ENCODE data around the gene ZNF133.
A peak's percentile ranks its signal among the peaks of the same experiment; 100 is the strongest.
"Not testable (repeated sequence)": the region's sequence is repeated elsewhere in the genome, so short reads cannot be mapped to it uniquely, and the experiment has no call there.

The ZNF133 gene

DNA sequence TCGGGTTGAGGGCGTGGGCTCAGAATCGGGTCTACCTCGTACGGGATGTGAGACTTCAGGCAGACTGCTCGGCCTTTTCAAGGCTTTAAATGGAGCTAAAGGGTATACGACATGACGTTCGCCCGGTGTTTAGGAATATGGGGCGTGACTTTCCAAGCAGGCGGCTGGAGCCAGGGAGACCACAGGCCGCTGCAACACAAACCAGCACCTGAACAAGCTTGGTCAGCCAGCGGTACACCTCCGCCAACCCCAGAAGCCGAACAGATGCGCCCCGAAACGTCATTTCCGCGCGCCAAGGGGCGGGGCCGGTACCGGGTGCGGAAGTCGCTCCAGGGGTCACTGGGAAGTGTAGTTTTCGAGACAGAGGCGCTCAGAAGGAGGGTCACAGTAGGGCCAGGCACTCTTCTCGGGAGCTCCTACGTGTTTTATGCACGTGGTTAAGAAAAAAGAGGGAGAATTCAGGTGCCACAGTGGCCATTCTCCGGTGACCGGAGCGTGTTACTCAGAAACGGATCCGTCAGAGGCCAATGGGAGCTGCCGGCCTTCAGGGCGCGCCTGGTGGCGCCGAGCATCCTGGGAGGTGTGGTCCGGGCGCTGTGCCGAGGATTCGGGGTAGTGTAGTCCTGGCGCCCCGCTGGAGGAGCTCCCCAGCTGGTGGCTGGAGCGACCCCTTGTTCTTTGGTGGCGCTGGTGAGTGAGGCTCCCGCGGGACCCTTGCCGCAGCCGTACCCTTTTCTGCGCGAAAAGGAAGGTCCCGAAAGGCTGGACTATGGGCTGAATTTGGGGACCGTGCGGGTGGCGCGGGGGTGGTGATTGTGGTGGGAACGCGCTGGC lies at the start of gene ZNF133:
ZNF133 (plus strand) TSS at position 613 of the 834 bp plus-strand sequence. CDS start 17,160 bp downstream, outside the sequence.
- peak; percentile 90 to 94 for DNase-seq

DNA sequence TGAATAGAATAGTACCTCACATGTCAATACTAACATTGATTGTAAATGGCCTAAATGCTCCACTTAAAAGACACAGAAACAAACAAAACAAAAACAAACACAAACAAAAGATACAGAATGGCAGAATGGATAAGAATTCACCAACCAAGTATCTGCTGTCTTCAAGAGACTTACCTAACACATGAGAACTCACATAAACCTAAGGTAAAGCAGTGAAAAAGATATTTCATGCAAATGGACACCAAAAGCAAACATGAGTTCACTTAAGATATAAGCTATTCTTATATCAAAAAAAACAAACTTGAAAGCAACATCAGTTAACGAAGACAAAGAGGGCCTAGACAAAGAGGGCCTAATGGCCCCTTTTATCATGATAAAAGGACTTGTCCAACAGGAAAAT lies 47.3 kb upstream of the ZNF133 start:
- DNase-seq: no peak

DNA sequence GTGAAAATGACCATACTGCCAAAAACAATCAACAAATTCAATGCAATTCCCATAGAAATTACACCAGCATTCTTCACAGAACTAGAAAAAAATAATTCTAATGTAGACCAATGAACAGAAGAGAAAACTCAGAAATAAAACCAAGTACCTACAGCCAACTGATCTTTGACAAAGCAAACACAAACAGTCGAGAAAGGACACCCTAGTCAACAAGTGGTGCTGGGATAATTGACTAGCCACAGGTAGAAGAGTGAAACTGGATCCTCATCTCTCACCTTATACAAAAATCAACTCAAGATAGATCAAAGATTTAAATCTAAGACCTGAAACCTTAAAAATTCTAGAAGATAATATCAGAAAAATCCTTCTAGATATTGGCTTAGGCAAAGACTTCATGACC lies 44.5 kb upstream of the ZNF133 start:
- no peak for DNase-seq

DNA sequence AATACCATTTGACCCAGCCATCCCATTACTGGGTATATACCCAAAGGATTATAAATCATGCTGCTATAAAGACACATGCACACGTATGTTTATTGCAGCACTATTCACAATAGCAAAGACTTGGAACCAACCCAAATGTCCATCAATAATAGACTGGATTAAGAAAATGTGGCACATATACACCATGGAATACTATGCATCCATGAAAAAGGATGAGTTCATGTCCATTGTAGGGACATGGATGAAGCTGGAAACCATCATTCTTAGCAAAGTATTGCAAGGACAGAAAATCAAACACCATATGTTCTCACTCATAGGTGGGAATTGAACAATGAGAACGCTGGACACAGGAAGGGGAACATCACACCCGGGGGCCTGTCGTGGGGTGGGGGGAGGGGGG lies 39.8 kb upstream of the ZNF133 start:
- DNase-seq: not testable (repeated sequence)

DNA sequence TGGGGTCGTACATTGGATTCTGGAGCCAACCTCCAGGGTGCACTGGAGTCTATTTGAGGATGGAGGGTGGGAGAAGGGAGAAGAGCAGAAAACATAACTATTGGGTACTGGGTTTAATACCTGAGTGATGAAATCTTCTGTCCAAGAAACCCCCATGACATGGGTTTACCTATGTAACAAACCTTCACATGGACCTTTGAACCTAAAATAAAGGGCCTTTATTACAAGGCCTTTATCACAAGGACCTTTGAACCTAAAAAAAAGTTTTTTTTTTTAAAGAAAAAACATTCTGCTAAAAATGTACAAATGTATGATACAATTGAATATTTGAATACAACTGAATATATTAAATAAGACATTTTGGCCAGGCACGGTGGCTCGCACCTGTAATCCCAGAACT lies 38.1 kb upstream of the ZNF133 start:
- no peak for DNase-seq

DNA sequence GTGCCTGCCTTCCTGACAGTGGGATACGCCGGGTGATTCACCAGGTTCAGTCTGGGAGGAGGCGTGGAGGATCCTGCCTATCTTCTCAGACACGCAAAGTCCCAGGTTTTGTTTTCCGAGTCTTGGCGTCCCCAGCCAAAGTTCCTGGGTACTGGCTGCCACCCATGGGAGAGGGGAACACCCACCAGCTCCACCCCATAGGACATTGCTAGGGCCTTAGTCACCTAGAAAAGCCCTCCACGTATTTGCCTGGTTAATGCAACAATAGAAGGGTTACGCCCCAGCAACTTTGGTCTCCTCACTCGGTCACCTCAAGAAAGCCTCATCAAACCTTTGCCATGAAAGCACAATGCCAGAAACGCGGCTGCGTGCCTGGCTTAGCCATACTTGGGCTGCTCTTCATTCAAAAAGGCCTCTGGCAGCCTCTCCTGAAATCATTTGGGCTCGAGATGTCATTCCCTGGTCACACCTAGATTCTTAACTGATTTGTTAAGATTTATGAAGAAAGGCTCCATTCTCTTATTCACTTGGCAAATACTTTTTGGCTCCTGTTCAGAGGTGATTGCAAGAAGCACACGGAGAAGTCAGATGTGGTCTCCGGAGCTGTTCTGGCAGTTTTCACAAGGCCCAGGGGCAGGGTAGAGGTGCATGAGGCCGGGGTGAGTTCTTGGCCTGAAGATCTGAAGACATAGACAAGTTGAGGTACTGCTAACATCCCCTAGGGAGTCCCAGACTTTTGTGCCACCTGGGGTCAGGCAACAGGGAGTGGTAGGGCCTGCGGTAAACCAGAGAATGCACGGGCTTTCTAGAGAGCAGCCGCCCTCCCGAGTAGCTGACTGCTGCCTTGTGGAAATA lies 35.5 kb upstream of the ZNF133 start:
- DNase-seq: no peak

DNA sequence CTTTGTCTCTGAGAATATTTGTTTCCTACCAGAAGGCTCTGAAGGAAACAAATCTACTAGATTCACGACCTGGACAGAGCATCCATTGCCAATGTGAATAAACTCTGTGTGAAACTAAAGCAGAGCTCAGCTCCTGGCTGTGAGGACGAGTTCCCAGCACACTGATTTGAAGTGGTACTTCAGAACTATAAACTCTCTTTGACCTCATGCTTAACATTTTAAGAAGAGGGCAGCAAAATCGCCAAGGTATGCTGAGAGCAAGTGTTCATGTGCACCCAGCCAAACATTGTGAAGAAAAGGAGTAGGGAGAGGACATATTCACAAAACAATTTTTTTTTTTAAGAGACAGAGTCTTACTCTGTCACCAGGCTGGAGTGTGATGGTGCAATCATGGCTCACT lies 33.7 kb upstream of the ZNF133 start:
- no peak for DNase-seq

DNA sequence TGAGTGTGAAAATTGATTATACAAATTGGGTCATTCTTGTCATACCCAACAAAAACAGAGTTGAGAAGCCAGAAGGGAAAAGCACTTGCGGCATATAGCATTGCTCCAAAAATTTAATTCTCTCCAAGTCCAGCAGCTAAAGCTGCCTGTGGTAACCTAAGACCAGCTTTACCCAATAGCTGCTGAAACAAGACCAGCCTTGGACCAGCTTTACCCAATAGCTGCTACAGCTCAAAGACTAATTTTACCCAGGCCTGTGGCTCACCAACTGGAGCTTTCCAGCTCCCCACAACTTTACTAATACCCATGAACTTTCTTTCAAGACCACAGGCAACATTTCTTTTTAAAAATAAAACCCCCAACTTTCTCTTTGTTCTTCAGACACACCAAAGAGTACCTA lies 32.8 kb upstream of the ZNF133 start:
- no peak for DNase-seq

DNA sequence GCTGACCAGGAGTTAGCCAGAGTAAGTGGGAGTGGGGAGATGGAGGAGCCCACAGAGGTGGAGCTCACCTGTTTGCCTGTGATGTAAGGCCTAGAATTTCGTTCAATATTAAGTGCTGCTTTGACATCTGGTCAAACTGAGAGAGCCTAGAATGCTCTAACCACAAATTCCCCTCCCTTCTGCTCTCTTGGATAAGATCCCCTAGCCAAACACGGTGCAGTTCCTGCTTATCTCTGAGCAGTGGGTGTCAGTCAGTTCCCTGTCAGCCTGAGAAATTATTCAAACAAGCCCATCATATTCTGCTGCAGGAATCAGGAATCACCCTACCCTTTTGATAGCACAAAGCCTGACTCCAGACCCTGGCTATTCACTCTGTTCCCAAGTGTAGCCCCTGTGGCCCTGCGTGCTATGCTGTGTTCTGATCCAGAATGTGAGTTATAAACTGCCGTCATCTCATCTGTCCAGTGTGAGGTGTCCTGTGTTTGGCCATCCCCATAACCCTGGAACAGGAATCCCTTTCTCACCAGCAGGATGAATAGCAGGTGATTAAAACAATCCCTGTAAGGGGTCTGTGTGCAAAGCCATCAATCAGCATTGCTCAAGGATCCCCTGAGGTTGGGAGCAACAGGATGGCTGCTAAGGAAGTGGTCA lies 31.8 kb upstream of the ZNF133 start:
- DNase-seq: no peak

DNA sequence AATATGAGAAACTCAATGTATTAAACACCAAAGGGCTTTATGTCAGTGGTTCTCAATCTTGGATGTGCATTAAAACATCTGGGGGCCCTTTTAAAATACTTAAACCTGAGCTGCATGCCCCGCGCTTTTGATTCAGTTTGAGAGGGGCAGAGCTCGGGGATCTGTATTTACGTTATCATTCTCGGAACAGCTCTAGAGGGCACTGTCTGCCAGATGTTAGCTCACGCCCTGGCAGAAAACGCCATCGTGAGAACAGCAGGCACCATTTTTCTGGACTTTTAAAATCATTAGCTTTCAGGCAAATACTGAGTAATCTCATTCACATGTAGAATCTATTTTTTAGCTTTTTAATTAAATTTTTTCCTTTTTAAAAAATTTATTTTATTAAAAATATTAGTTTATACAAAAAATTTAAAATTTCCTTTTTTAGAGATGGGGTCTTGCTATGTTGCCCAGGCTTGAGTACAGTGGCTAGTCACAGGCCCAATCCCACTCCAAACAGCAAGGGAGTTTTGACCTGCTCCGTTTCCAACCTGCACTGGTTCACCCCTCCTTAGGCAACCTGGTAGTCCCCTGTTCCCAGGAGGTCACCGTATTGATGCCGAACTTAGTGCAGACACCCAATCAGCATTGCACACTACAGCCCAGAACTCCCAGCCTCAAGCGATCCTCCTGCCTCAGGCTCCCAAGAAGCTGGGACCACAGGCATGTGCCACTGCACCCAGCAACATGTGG lies 30.0 kb upstream of the ZNF133 start:
- DNase-seq: no peak

DNA sequence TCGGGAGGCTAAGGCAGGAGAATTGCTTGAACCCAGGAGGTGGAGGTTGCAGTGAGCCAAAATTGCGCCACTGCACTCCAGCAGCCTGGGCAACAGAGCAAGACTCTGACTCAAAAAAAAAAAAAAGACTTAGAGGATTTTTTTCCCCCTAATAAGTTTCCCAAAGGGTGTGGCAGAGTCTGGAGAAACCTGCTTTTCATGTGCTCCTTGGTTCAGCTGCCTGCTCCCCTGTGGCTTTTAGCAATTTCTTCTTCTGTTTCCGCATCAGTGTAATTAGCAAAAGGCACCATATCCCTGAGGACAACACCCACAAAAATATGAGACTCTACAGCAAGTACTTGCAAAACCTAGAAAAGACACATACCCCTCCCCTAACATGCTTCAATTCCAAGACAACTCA lies 28.6 kb upstream of the ZNF133 start:
- no peak for DNase-seq

DNA sequence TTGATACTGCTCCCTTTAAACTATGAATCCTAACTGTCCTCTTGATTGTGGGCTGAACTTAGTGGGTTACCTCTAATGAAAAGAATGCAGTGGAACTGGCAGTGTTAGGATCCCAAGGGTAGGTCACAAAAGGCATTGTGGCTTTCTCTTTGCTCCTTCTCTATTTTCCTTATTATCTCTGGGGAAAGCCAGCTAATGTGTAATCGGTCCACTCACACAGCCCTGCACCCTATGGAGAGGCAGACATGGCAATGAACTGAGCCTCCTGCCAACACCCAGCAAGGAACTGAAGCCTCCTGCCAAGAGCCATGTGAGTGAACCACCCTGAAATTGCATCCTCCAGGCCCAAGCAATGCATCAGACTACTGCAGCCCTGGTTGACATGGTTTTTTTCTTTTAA lies 24.6 kb upstream of the ZNF133 start:
- DNase-seq: no peak

DNA sequence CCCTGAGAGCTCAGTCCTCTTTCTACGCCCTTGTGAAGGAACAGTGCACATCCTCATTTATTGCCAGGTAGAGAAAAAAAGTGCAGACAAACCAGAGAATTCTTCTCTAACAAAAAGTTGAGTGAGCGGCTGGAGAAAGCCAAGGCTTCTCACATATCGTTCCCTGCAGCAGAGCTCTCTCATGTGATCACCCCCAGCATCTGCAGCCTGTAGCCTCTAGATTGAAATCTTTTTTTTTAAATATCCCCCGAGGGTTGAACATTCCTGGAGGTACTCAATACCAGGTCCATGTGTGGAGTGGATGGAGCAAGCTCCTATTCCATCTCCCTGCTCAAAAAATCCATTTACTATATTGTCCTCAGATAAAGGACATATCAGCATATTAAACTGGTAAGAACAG lies 22.9 kb upstream of the ZNF133 start:
- no peak for DNase-seq

DNA sequence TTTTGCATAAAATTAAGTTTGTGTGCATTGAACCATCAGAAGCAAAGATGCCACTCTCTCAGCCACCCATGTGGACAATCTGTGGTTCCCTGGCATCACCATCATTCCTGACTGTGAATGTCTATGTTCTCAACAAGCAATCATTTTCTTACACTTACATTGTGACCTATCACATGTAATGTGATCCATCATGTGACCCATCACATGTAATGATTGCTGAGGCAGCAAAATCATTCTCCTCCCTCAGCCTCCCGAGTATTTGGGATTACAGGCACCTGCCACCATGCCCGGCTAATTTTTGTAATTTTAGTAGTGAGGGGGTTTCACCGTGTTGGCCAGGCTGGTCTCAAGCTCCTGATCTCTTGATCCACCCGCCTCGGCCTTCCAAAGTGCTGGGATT lies 22.0 kb upstream of the ZNF133 start:
- no peak for DNase-seq

DNA sequence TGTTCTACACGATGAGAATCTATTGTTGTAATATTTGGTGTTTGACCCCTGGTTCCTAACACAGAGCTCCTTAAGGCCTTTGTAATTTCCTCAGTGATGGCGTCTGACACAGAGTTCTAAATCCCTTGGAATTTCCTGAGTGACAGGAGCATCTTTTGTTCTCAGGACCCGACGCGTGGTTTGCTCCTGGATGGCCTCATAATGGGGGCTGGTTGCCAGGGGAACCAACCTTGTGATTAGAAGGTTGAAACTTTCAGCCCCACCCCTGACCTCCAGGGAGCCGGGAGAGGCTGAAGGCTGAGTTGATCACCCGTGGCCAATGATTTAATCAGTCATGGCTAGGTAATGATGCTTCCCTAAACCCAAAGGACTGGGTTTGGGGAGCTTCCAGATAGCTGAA lies 20.5 kb upstream of the ZNF133 start:
- no peak for DNase-seq

DNA sequence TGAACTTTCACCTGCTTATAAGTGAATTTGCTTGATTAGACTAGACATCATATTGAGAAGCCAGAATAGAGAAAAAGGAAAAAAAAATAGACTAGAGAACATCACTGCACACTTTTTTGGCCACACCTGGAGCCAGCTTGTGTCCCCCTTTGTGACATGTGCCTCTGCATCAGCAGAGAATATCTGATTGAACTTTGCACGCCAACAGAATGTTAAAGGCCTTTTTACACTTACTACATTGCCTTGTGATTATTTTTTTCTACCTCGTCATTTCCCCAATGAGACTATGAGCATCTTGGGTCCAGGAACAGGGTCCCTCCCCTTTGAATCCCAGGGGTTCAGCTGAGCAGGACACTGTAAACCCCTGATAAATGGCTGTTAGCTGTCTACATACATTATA lies 17.2 kb upstream of the ZNF133 start:
- no peak for DNase-seq

DNA sequence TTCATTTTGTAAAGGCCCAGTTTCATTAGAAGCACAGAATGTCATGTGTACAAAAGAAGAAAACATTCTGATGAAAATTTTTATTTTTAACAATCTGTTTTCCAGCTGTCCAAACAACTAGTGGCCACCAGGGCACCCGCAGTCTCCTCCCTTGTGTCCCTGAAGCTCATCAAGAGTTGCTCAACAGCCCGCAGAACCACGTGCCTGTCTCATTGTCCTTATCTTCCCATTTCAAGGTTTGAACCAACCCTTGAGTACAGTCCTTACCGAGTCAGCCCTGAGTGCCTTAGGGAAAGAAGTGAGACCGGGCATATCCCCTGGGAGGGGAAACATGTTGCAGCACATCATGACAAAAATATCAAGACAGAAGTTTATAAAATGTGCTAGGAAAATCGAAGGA lies 15.9 kb upstream of the ZNF133 start:
- no peak for DNase-seq

DNA sequence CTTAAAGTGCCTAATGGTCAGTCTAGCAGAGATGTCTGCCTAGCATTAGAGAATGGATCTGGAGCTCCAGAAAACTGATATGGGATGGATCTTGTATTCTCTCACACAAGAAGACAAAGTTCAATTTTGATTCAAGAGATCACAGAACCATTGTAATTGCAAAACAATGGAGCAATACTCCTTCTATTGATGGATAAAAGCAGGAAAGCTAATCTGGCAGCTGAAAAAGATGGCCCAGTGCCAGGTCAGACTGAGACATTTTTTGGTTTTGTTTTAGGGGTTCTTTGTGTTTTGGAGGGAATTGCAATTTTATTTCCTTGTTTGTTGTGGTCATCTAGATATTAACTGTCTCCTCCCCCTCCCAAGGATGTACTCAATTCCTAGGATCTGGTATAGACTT lies 14.6 kb upstream of the ZNF133 start:
- DNase-seq: no peak

DNA sequence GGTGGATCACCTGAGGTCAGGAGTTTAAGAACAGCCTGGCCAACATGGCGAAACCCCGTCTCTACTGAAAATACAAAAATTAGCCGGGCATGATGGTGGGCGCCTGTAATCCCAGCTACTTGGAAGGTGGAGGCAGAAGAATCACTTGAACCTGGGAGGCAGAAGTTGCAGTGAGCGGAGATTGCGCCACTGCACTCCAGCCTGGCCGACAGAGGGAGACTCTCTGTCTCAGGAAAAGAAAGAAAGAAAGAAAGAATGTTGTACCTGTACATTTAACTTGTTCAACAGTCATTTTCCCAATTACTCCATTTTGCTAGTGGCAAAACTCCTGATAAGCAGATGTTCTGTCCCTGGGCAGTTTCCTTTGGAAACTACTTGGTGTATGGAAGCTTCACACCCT lies 12.4 kb upstream of the ZNF133 start:
- DNase-seq: not testable (repeated sequence)

DNA sequence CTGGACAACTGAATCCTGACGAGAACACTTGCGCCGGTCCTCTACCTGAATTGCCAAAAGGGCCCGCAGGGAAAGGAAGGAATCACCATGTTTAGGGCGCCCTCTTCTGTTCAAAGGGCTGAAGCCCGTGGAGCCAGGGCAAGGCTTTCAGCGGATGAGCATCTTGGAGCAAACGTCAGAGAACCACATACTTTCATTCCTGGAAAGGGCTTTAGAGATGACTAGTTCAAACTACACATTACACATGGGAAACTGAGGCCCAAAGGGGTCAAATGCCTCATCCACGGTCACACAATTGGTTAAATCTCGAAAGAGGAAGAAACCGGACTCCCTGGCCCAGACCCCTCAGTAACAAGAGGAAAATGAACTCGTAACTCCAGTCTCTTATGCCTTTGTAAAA lies 11.5 kb upstream of the ZNF133 start:
- peak; percentile 75 to 82 for DNase-seq

DNA sequence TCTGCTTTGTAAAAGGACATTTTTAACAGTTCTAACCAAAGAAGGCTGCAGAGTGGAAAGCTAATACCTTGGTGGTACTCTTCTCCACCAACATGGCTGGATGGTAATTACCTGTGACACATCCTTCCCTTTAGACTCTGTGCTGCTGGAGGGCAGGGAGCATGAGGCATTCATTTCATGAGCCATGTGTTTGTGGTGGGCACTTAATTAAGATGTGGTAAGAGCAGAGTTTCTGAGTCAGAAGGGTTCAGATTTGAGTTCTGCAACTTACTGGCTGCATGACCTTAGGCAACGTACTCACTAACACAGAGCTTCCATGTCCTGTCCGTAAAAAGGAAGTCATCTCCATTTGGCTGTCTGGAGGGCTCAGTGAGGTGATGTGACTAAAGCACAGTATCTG lies 9.1 kb upstream of the ZNF133 start:
- no peak for DNase-seq

DNA sequence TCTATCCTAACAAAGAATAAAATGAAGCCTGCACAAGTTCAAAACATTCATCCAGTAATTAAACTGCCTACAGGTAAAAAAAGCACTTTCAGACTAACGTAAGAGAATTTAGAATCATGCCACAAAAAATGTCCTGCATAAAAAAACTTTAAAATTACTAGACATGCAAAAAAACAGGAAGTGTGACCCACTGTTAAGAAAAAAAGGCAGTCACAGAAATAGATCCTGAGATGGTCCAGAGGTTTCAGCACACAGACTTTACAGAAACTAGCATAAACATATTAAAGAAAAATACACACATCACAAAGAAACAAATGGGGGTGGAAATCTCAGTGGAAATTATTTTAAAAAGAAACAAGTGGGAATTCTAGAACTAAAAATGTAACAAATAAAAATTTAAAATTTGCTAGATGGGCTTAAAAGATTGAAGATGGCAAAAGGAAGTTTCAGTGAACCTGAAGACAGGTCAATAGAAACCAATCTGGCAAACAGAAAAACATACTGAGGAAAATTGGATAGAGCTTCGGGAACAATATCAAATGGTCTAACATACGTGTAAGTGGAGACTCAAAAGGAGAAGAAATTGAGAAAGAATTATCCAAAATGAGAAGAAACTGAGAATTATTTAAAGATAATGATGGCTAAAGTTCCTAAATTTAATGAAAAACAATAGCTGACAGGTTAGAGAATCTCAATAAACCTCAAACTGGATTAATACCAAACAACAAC lies 3.4 kb upstream of the ZNF133 start:
- no peak for DNase-seq
